HEK293 (cell line): ENCODE results near the gene TRIM8.

Experiments used
- CTCF ChIA-PET: fragments of 350-600 bp; formaldehyde crosslinking; extraction: SDS; loops from one replicate; lab custom pipeline; 2021; ENCODE audit warnings: antibody characterized with exemption; lab: Yijun Ruan, JAX
- POLR2A ChIA-PET: fragments of 300-600 bp; formaldehyde crosslinking; extraction: SDS; loops from one replicate; lab custom pipeline; 2020; ENCODE audit warnings: antibody characterized with exemption, inconsistent platforms; lab: Yijun Ruan, JAX
- H3K27ac ChIP-seq: fragments of 200-500 bp; sonication (Bioruptor generic); 2 replicates; pipeline ENCODE4 v1.5.1; 2014; ENCODE audit warnings: low read depth, low read length, control low read depth, inconsistent platforms; ENCODE audit errors: extremely low read depth
- H3K36me3 ChIP-seq, 2 experiments: fragments of 200-500 bp in 1 of 2; sonication (Bioruptor generic) in 1 of 2; 1 replicate in 1 of 2; 2 replicates in 1 of 2; pipeline ENCODE4 v1.5.1; 2014 to 2017; ENCODE audit warnings: inconsistent platforms in 2 of 2, low read length in 2 of 2; ENCODE audit not compliant: control insufficient read depth in 2 of 2, insufficient read depth in 1 of 2
- H3K4me1 ChIP-seq: fragments of 200-500 bp; sonication (Bioruptor generic); 2 replicates; pipeline ENCODE4 v1.5.1; 2014; ENCODE audit warnings: mild to moderate bottlenecking, low read length, inconsistent platforms; ENCODE audit not compliant: control insufficient read depth, insufficient read depth
- H3K4me3 ChIP-seq: 2 replicates; pipeline ENCODE4 v1.5.1; 2011; ENCODE audit warnings: low read depth, mild to moderate bottlenecking, control low read depth, low read length, moderate library complexity
- H3K9me3 ChIP-seq: fragments of 200-500 bp; sonication (Bioruptor generic); 2 replicates; pipeline ENCODE4 v1.5.1; 2014; ENCODE audit warnings: low read depth, low read length, inconsistent platforms; ENCODE audit not compliant: control insufficient read depth, insufficient read depth
- GLIS1 ChIP-seq: fragments of 450-650 bp; formaldehyde crosslinking; IDR thresholded peaks from 2 replicates; pipeline ENCODE4 v1.5.1; 2016; ENCODE audit warnings: missing biosample characterization, missing genetic modification characterization
- TCF7L2 ChIP-seq: IDR thresholded peaks from 2 replicates; pipeline ENCODE4 v1.6.1; 2011; ENCODE audit warnings: low read depth, mild to moderate bottlenecking, inconsistent platforms, low read length, moderate library complexity, borderline replicate concordance
- ZBTB21 ChIP-seq: fragments of 450-650 bp; formaldehyde crosslinking; IDR thresholded peaks from 2 replicates; pipeline ENCODE4 v1.5.1; 2017; ENCODE audit warnings: missing biosample characterization, missing genetic modification characterization
- ZNF169 ChIP-seq: fragments of 450-650 bp; formaldehyde crosslinking; IDR thresholded peaks from 2 replicates; pipeline ENCODE4 v1.5.1; 2016; ENCODE audit warnings: missing biosample characterization, missing genetic modification characterization
- ZNF174 ChIP-seq: fragments of 450-650 bp; formaldehyde crosslinking; IDR thresholded peaks from 2 replicates; pipeline ENCODE4 v1.5.0; 2017; ENCODE audit warnings: missing biosample characterization, mild to moderate bottlenecking, missing genetic modification characterization
- ZNF302 ChIP-seq: fragments of 450-650 bp; formaldehyde crosslinking; IDR thresholded peaks from 2 replicates; pipeline ENCODE4 v1.5.1; 2016; ENCODE audit warnings: missing biosample characterization, missing genetic modification characterization, low read depth
- ZNF311 ChIP-seq: fragments of 450-650 bp; formaldehyde crosslinking; IDR thresholded peaks from 2 replicates; pipeline ENCODE4 v1.5.1; 2017; ENCODE audit warnings: missing biosample characterization, missing genetic modification characterization, borderline replicate concordance
- ZNF549 ChIP-seq: fragments of 450-650 bp; IDR thresholded peaks from 2 replicates; pipeline ENCODE4 v1.5.1; 2018; ENCODE audit warnings: missing biosample characterization, missing genetic modification characterization, mild to moderate bottlenecking, inconsistent platforms, moderate library complexity
- ZNF610 ChIP-seq: fragments of 450-650 bp; formaldehyde crosslinking; IDR thresholded peaks from 2 replicates; pipeline ENCODE4 v1.5.1; 2016; ENCODE audit warnings: missing biosample characterization, missing genetic modification characterization, borderline replicate concordance
- ZNF623 ChIP-seq: fragments of 450-650 bp; formaldehyde crosslinking; IDR thresholded peaks from 2 replicates; pipeline ENCODE4 v1.5.1; 2016; ENCODE audit warnings: missing biosample characterization, missing genetic modification characterization
- TF ChIP-seq, protein P1 (sequence below): fragments of 450-650 bp; formaldehyde crosslinking; IDR thresholded peaks from 2 replicates; pipeline ENCODE4 v1.5.1; 2016; ENCODE audit warnings: missing biosample characterization, missing genetic modification characterization, low read depth
- TF ChIP-seq, protein P2 (sequence below): fragments of 450-650 bp; IDR thresholded peaks from 2 replicates; pipeline ENCODE4 v1.5.1; 2018; ENCODE audit warnings: missing biosample characterization, missing genetic modification characterization
- TF ChIP-seq, protein P3 (sequence below): fragments of 450-650 bp; formaldehyde crosslinking; IDR thresholded peaks from 2 replicates; pipeline ENCODE4 v1.5.1; 2016; ENCODE audit warnings: missing biosample characterization, missing genetic modification characterization, borderline replicate concordance
- TF ChIP-seq, protein P4 (sequence below): fragments of 450-650 bp; formaldehyde crosslinking; IDR thresholded peaks from 2 replicates; pipeline ENCODE4 v1.5.1; 2017; ENCODE audit warnings: missing biosample characterization, missing genetic modification characterization
- TF ChIP-seq, protein P5 (sequence below): fragments of 450-650 bp; formaldehyde crosslinking; IDR thresholded peaks from 2 replicates; pipeline ENCODE4 v1.5.1; 2016; ENCODE audit warnings: missing biosample characterization, missing genetic modification characterization
- TF ChIP-seq, protein P6 (sequence below): fragments of 450-650 bp; formaldehyde crosslinking; IDR thresholded peaks from 2 replicates; pipeline ENCODE4 v1.5.1; 2016; ENCODE audit warnings: missing biosample characterization, missing genetic modification characterization, borderline replicate concordance

The TRIM8 gene

DNA sequence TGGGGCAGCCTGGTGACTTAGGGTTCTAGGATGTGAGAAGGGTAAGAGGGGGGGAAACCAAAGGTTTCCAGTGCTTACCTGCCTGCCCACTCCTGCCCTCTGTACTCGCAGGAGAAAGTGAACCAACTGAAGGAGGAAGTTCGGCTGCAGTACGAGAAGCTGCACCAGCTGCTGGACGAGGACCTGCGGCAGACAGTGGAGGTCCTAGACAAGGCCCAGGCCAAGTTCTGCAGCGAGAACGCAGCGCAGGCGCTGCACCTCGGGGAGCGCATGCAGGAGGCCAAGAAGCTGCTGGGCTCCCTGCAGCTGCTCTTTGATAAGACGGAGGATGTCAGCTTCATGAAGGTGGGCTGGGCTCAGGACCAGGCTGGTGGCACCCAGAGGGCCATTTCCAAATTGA is 10.7 kb downstream of the TRIM8 start:
- H3K4me3 ChIP-seq = no peak overlapping the region
- H3K9me3 ChIP-seq = no peaks in the 10 kb centered on the region
- TF ChIP-seq, protein P1, sequence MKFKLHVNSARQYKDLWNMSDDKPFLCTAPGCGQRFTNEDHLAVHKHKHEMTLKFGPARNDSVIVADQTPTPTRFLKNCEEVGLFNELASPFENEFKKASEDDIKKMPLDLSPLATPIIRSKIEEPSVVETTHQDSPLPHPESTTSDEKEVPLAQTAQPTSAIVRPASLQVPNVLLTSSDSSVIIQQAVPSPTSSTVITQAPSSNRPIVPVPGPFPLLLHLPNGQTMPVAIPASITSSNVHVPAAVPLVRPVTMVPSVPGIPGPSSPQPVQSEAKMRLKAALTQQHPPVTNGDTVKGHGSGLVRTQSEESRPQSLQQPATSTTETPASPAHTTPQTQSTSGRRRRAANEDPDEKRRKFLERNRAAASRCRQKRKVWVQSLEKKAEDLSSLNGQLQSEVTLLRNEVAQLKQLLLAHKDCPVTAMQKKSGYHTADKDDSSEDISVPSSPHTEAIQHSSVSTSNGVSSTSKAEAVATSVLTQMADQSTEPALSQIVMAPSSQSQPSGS = no peak
- TF ChIP-seq, protein P2, sequence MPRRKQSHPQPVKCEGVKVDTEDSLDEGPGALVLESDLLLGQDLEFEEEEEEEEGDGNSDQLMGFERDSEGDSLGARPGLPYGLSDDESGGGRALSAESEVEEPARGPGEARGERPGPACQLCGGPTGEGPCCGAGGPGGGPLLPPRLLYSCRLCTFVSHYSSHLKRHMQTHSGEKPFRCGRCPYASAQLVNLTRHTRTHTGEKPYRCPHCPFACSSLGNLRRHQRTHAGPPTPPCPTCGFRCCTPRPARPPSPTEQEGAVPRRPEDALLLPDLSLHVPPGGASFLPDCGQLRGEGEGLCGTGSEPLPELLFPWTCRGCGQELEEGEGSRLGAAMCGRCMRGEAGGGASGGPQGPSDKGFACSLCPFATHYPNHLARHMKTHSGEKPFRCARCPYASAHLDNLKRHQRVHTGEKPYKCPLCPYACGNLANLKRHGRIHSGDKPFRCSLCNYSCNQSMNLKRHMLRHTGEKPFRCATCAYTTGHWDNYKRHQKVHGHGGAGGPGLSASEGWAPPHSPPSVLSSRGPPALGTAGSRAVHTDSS (tag by site-specific recombination) = no peak
- TF ChIP-seq ZNF549 (no peak), ZNF174 (tag by site-specific recombination) (no peak), TCF7L2 (no peak), ZNF302 (tag by site-specific recombination) (no peak), GLIS1 (tag by site-specific recombination) (no peak), ZNF311 (tag by site-specific recombination) (no peak), ZNF169 (tag by site-specific recombination) (no peak), ZNF610 (tag by site-specific recombination) (no peak), ZBTB21 (tag by site-specific recombination) (no peak), ZNF623 (tag by site-specific recombination) (no peak)
- TF ChIP-seq, protein P3, sequence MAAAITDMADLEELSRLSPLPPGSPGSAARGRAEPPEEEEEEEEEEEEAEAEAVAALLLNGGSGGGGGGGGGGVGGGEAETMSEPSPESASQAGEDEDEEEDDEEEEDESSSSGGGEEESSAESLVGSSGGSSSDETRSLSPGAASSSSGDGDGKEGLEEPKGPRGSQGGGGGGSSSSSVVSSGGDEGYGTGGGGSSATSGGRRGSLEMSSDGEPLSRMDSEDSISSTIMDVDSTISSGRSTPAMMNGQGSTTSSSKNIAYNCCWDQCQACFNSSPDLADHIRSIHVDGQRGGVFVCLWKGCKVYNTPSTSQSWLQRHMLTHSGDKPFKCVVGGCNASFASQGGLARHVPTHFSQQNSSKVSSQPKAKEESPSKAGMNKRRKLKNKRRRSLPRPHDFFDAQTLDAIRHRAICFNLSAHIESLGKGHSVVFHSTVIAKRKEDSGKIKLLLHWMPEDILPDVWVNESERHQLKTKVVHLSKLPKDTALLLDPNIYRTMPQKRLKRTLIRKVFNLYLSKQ = no peak
- TF ChIP-seq, protein P4, sequence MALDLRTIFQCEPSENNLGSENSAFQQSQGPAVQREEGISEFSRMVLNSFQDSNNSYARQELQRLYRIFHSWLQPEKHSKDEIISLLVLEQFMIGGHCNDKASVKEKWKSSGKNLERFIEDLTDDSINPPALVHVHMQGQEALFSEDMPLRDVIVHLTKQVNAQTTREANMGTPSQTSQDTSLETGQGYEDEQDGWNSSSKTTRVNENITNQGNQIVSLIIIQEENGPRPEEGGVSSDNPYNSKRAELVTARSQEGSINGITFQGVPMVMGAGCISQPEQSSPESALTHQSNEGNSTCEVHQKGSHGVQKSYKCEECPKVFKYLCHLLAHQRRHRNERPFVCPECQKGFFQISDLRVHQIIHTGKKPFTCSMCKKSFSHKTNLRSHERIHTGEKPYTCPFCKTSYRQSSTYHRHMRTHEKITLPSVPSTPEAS (tag by site-specific recombination) = no peak
- TF ChIP-seq, protein P5, sequence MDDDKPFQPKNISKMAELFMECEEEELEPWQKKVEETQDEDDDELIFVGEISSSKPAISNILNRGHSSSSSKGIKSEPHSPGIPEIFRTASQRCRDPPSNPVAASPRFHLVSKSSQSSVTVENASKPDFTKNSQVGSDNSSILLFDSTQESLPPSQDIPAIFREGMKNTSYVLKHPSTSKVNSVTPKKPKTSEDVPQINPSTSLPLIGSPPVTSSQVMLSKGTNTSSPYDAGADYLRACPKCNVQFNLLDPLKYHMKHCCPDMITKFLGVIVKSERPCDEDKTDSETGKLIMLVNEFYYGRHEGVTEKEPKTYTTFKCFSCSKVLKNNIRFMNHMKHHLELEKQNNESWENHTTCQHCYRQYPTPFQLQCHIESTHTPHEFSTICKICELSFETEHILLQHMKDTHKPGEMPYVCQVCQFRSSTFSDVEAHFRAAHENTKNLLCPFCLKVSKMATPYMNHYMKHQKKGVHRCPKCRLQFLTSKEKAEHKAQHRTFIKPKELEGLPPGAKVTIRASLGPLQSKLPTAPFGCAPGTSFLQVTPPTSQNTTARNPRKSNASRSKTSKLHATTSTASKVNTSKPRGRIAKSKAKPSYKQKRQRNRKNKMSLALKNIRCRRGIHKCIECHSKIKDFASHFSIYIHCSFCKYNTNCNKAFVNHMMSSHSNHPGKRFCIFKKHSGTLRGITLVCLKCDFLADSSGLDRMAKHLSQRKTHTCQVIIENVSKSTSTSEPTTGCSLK (tag by site-specific recombination) = no peak
- TF ChIP-seq, protein P6, sequence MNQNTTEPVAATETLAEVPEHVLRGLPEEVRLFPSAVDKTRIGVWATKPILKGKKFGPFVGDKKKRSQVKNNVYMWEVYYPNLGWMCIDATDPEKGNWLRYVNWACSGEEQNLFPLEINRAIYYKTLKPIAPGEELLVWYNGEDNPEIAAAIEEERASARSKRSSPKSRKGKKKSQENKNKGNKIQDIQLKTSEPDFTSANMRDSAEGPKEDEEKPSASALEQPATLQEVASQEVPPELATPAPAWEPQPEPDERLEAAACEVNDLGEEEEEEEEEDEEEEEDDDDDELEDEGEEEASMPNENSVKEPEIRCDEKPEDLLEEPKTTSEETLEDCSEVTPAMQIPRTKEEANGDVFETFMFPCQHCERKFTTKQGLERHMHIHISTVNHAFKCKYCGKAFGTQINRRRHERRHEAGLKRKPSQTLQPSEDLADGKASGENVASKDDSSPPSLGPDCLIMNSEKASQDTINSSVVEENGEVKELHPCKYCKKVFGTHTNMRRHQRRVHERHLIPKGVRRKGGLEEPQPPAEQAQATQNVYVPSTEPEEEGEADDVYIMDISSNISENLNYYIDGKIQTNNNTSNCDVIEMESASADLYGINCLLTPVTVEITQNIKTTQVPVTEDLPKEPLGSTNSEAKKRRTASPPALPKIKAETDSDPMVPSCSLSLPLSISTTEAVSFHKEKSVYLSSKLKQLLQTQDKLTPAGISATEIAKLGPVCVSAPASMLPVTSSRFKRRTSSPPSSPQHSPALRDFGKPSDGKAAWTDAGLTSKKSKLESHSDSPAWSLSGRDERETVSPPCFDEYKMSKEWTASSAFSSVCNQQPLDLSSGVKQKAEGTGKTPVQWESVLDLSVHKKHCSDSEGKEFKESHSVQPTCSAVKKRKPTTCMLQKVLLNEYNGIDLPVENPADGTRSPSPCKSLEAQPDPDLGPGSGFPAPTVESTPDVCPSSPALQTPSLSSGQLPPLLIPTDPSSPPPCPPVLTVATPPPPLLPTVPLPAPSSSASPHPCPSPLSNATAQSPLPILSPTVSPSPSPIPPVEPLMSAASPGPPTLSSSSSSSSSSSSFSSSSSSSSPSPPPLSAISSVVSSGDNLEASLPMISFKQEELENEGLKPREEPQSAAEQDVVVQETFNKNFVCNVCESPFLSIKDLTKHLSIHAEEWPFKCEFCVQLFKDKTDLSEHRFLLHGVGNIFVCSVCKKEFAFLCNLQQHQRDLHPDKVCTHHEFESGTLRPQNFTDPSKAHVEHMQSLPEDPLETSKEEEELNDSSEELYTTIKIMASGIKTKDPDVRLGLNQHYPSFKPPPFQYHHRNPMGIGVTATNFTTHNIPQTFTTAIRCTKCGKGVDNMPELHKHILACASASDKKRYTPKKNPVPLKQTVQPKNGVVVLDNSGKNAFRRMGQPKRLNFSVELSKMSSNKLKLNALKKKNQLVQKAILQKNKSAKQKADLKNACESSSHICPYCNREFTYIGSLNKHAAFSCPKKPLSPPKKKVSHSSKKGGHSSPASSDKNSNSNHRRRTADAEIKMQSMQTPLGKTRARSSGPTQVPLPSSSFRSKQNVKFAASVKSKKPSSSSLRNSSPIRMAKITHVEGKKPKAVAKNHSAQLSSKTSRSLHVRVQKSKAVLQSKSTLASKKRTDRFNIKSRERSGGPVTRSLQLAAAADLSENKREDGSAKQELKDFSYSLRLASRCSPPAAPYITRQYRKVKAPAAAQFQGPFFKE (tag by site-specific recombination) = no peak
- H3K4me1 ChIP-seq = 0 out of 2 replicates have a peak, but pooled peaks cover 3% of the 10 kb centered on the region
- H3K36me3 ChIP-seq = peaks cover 5 to 67% of the 10 kb centered on the region in 2 experiments; a peak in 2 of 3 replicates
- ChIA-PET CTCF (interaction anchor here (1.6 to 1.8 kb wide), 2 partner anchors 15 to 16 kb away, joined by 5 to 8 read pairs; no protein-coding TSS in a partner anchor), POLR2A (interaction anchor here (1.8 kb wide), 1 partner anchor 59 kb away, joined by 4 read pairs; the partner anchor contains the start of genes ARL3 and SFXN2)
- no peak overlapping the region for H3K27ac ChIP-seq
